Muscle layer of duodenum (tissue), 2 donors: Measurements from ENCODE around the gene SH3BGRL3.
A peak's percentile ranks its signal among the peaks of the same experiment; 100 is the strongest.
"Not testable (repeated sequence)": the region's sequence is repeated elsewhere in the genome, so short reads cannot be mapped to it uniquely, and the experiment has no call there.

Experiments
- H3K27ac ChIP-seq: one replicate; pipeline ENCODE4 v1.7.0; 2013; ENCODE audit warnings: mild to moderate bottlenecking, low read length
- H3K27me3 ChIP-seq: one replicate; pipeline ENCODE4 v1.7.0; 2013; ENCODE audit warnings: low read depth, mild to moderate bottlenecking, control low read depth, low read length
- H3K36me3 ChIP-seq, 2 donors: one replicate each; pipeline ENCODE4 v1.7.0; 2013; ENCODE audit warnings: low read length in 2 of 2, control low read depth in 1 of 2, mild to moderate bottlenecking in 1 of 2; ENCODE audit not compliant: insufficient read depth in 2 of 2, control insufficient read depth in 1 of 2
- H3K4me1 ChIP-seq, 2 donors: one replicate each; pipeline ENCODE4 v1.7.0; 2013; ENCODE audit warnings: low read length in 2 of 2, mild to moderate bottlenecking in 2 of 2, control low read depth in 1 of 2, moderate library complexity in 1 of 2; ENCODE audit not compliant: insufficient read depth in 2 of 2, control insufficient read depth in 1 of 2
- H3K4me3 ChIP-seq, 2 donors: one replicate each; pipeline ENCODE4 v1.7.0; 2013; ENCODE audit warnings: low read length in 2 of 2, low read depth in 1 of 2, mild to moderate bottlenecking in 1 of 2
- H3K9me3 ChIP-seq, 2 donors: one replicate each; pipeline ENCODE4 v1.7.0; 2013; ENCODE audit warnings: low read length in 2 of 2, control low read depth in 1 of 2, mild to moderate bottlenecking in 1 of 2; ENCODE audit not compliant: control insufficient read depth in 1 of 2
- donor health status: healthy.

Gene SH3BGRL3

DNA sequence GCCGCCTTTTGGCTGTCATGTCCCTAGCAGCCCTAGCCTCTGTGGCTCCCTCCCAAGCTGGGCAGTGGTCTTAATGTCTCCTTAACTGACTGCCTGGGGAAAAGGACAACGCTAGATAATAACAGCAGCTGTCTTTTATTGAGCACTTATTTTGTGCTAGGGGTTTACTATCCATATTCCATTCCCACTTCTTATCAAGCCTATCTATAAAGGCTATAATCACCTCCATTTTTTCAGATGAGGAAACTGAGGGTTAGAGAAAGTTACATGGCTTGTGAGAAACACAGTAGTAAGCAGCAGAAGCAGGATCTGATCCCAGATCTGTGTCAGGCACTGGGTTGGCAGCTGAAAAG lies 6.2 kb downstream of the SH3BGRL3 start:
- Histone ChIP-seq H3K9me3 (no peaks in the 10 kb centered on the region), H3K27me3 (no peaks in the 10 kb centered on the region), H3K4me3 (no peak overlapping the region), H3K36me3 (peaks cover 0 to 6% of the 10 kb centered on the region in 2 donors), H3K27ac (peak overlapping the region; percentile 14), H3K4me1 (peaks cover 23 to 24% of the 10 kb centered on the region in 2 donors)

DNA sequence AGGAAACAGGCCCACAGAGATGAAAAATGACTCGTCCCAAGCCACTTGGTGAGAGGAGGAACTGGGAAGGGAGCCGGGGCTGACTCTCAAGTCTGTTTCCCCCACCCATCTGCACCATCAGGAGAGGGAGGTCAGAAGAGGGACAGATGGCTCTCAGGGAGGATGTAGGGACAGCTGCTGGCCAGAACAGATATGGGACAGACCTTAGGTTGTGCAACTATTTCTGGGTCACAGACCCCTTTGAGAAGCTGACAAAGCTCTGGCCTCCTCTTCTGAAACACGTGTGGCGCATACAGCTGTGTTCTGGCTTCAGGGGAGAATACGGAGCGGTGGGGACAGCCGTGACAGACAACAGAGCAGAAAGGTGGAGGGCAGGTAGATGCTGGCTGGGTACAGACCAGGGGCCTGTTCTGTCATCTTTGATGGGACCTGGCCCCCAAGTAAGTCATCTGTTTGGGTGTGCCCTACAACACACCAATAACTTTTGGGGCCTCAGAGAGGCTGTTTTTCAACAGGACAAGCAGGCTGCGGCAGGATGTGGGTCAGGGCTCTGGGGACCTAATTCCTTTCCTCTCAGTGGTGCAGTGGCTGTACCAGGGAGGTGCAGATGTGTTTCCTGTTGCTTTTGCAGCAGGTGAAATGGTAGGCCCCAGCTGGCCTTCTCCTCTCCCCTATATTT lies 7.3 kb downstream of the SH3BGRL3 start:
- Histone ChIP-seq H3K27me3 (no peaks in the 10 kb centered on the region), H3K36me3 (no peaks in the 10 kb centered on the region), H3K27ac (peak overlapping the region; percentile 56), H3K9me3 (no peaks in the 10 kb centered on the region), H3K4me3 (no peak overlapping the region), H3K4me1 (peaks cover 15 to 23% of the 10 kb centered on the region in 2 donors)

DNA sequence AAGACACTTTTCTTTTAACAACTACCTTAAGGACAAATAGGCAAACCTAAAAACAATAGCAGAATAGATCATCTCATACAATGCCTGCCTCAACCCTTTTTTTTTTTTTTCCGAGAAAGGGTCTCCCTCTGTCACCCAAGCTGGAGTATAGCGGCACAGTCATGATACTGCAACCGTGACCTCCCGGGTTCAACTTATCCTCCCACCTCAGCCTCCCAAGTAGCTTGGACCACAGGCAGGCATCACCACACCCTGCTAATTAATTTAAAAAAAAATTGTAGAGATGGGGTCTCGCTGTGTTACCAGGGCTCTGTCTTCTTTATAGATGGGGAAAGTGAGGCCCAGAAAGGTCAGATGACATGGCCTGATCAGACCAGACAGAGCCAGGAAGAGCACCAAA lies 7.9 kb downstream of the SH3BGRL3 start:
- Histone ChIP-seq H3K4me3 (no peak overlapping the region), H3K36me3 (peaks cover 0 to under 1% of the 10 kb centered on the region in 2 donors), H3K27me3 (no peaks in the 10 kb centered on the region), H3K9me3 (no peaks in the 10 kb centered on the region), H3K27ac (peak overlapping the region; percentile 56), H3K4me1 (peaks cover 13 to 23% of the 10 kb centered on the region in 2 donors)

DNA sequence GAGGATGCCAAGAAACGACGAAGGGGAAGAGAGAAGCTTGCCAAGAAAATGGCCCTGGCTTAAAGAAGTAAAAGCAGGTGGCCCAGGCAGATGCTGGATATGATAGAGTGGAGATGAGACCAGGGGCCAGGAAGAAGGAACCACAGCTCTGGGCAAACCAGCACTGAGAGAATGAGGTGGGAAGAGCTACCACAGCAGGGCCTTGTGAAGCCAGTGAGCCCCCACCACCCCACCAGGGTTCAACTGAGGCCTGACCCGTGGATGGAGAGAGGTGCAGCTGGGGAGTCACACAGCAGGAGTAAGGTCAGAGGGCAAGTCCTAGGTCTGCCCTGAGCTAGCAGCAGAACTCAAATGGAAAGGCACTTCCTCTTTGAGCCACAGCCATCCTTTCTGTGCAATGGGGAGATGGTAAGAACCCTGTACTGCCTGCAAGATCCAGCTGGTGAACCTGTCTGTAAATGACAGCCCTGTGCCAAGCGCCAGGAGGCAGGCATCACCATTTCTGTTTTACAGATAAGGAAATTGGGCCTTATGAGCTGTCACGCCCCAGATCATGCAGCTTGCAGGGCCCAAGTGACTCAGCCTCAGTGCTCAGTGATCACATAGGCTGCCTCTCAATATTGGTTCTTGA lies 8.5 kb downstream of the SH3BGRL3 start:
- peak overlapping the region; percentile 25 for H3K27ac ChIP-seq
- no peaks in the 10 kb centered on the region for H3K27me3 ChIP-seq
- peaks cover 0 to 4% of the 10 kb centered on the region in 2 donors for H3K36me3 ChIP-seq
- peaks cover 13 to 23% of the 10 kb centered on the region in 2 donors for H3K4me1 ChIP-seq
- no peak overlapping the region for H3K4me3 ChIP-seq
- H3K9me3 ChIP-seq, result no peaks in the 10 kb centered on the region

DNA sequence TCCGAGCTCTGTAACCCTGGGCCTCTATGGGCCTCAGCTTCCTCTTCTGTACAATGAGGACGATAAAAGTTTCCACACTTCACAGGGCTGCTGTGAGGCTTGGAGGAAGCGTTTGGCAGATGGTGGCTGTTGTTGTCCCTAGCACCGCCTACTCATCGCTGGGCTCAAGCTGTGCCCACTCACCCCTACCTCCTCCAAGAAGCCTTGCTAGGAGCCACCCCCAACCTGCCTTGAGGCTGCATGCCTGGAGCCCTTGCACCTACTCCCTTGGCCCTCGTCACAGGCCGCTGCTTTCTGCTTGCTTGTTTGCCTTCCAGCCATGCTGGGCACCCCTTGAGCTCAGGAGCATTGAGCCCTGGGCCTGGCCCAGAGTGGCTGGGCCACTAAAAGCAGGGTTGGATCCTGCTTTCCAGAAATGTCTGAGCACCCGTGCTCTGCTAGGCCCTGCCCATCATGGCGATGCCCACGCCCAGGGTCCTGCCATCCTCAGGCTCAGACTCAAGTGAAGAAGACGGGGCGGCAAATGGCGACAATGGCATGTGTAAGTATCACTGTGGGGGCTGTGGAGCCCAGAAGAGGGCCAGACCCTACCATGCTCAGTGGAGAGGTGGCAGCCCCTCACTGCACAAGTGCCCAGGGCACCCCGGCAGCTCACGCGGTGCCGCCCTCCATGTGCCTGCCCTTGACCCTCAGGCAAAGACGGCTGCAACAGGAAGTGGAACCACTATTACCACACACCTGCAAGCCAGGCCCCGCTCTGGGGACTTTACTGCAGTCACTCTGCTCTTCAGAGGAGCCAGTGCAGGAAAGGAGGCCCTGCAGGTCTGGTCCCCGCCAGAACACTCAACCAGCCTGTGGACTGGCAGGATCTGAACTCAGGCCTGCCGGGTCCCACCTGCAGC lies 9.5 kb downstream of the SH3BGRL3 start:
- Histone ChIP-seq H3K36me3 (peaks cover 0 to 8% of the 10 kb centered on the region in 2 donors), H3K9me3 (no peaks in the 10 kb centered on the region), H3K27me3 (no peaks in the 10 kb centered on the region), H3K27ac (peak overlapping the region; percentile 25), H3K4me3 (no peak overlapping the region), H3K4me1 (peaks cover 10 to 20% of the 10 kb centered on the region in 2 donors)

DNA sequence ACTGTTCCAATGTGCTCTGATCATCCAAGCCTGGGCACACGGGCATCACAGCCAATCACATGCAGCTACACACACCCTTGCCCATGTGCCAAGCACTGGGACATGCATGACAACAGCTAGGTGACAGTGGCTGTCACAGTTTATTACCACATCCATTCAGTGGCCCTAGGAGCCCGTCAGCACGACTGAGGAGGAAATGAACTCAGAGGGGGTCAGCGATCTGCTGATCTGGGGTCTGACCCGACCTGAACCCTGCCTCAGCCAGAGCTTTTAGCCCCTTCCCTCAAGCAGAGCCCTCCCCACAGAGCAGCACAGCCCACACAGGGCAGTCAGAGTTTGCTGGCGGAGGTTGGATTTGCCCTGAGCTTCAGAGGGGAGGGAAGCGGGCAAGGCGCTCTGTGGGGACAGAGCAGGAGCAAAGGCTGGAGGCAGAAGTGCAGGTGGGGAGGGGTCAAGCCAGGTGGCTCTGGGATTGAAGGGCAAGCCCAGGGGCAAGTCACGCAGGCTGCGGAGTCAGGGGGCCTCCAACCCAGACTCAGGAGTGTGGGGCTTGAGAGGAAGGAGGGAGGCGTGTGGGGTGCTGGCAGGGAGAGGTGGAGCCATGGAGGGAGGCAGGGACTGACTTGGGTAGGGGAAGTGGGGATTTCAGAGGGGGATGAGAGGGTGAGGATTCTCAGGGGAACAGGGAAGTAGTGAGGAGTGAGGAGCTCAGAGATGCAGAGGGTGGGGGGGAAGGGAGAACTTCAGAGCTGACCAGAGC lies 10.4 kb downstream of the SH3BGRL3 start:
- H3K9me3 ChIP-seq, result no peaks in the 10 kb centered on the region
- peaks cover 9 to 14% of the 10 kb centered on the region in 2 donors for H3K4me1 ChIP-seq
- no peak overlapping the region for H3K4me3 ChIP-seq
- peak overlapping the region; percentile 16 for H3K27ac ChIP-seq
- H3K27me3 ChIP-seq, result no peaks in the 10 kb centered on the region
- H3K36me3 ChIP-seq, result peaks cover 0 to 8% of the 10 kb centered on the region in 2 donors

DNA sequence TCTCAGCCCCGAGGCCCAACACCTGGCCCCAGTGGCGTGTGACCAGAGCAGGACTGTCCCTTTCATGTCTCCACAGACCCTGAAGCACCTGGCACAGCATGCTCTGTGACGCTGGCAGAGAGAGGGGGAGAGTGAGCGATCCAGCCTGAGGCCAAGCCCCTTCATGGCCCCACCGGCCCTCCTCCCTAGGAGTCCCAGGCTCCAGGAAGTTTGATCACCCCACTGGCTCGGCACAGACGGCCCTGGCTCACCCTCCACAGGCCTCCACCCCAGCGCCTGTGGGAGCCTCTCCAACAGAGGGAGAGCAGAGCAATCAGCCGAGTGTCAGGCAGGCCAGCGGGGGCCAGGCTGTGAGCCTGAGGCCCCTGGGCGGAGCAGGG lies 11.0 kb downstream of the SH3BGRL3 start:
- Histone ChIP-seq H3K36me3 (peaks cover 0 to 12% of the 10 kb centered on the region in 2 donors), H3K4me3 (no peak overlapping the region), H3K27ac (no peak overlapping the region), H3K4me1 (peaks cover 9 to 14% of the 10 kb centered on the region in 2 donors), H3K9me3 (no peaks in the 10 kb centered on the region), H3K27me3 (no peaks in the 10 kb centered on the region)

DNA sequence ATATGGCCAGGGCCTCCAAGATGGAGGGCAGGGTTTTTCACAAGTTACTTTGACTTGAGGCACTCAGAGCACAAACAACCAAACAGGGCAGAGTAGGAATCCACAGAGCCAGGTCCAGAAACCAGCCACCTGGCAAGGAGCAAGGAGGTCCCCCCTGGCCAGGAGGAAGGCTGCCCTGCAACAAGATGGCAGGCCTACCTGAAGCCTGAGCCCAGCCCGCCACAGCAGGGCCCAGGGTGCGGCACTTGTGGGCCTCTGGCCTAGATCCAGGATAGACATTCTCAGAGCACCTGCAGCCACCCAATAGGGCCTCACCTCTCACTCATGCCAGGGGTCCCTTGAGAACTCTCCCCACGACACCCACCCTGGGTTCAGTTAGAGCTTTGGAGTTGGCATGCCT lies 11.5 kb downstream of the SH3BGRL3 start:
- Histone ChIP-seq H3K4me1 (peaks cover 5 to 14% of the 10 kb centered on the region in 2 donors), H3K4me3 (no peak overlapping the region), H3K36me3 (peaks cover 0 to 16% of the 10 kb centered on the region in 2 donors), H3K27ac (no peak overlapping the region), H3K9me3 (no peaks in the 10 kb centered on the region), H3K27me3 (no peaks in the 10 kb centered on the region)

DNA sequence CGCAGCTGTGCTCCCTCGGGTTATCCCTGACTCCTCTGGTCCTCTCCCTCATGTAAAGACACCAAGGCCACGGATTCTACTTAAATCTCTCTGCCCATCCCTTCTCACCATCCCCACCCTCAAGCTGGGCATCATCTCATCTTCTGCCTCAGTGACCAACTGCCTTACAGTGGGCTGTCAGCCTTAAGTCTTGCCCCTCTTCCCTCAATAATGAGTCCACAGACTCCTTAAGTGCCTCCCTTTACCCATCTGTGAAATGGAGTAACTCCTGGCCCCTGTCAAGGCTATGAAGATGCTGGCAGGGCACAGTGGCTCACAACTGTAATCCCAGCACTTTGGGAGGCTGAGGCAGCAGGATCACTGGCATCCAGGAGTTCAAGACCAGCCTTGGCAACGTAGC lies 12.1 kb downstream of the SH3BGRL3 start:
- Histone ChIP-seq H3K9me3 (no peaks in the 10 kb centered on the region), H3K4me1 (peaks cover 5 to 14% of the 10 kb centered on the region in 2 donors), H3K27me3 (no peaks in the 10 kb centered on the region), H3K27ac (no peak overlapping the region), H3K4me3 (no peak overlapping the region), H3K36me3 (peaks cover 0 to 21% of the 10 kb centered on the region in 2 donors)

DNA sequence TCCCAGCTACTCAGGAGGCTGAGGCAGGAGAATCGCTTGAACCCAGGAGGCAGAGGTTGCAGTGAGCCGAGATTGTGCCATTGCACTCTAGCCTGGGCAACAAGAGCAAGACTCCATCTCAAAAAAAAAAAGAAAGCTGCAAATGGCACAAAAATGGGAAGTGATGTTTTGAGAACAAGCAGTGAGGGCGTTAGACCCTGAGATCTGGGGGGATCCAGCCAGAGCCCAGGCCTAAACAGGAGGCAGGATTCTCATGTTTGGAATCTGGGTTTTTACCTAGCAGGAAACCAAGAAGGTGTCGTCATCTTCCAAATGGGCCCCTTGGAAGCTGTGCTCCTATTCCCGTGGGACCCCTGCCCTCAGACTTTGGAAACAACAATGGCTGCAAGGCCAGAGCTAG lies 12.8 kb downstream of the SH3BGRL3 start:
- not testable (repeated sequence) for H3K27ac ChIP-seq, H3K27me3 ChIP-seq, H3K9me3 ChIP-seq, H3K4me3 ChIP-seq
- Histone ChIP-seq H3K4me1 (peaks cover 5 to 11% of the 10 kb centered on the region in 2 donors), H3K36me3 (peaks cover 0 to 25% of the 10 kb centered on the region in 2 donors)
